GM23338 (cell line): Measurements from ENCODE around the gene GFPT2. TPM values are rescaled to one million over a fixed set of nuclear protein-coding genes. Genes with fewer than 3 reads are reported as not detected.

Experiments
- ATAC-seq: fragments of 200-7000 bp; cut with Tn5 transposase; 3 replicates; pipeline ENCODE4 v1.9.1; 2020
- DNase-seq: peaks from one replicate; pipeline ENCODE4 v3.0.0-alpha.2; 2015; ENCODE audit warnings: low spot score
- H2AFZ ChIP-seq: fragments of 200-600 bp; sonication (generic); 2 replicates; pipeline ENCODE4 v1.8.0; 2016; ENCODE audit warnings: antibody characterized with exemption, mild to moderate bottlenecking, moderate library complexity
- H3F3A ChIP-seq: fragments of 200-600 bp; sonication (generic); replicated peaks from 2 replicates; pipeline ENCODE4 v1.8.0; 2017; ENCODE audit warnings: antibody characterized with exemption, mixed run types, low read depth
- H3K27ac ChIP-seq: fragments of 200-600 bp; sonication (generic); 2 replicates; pipeline ENCODE4 v1.6.1; 2016; ENCODE audit warnings: low read depth
- H3K27me3 ChIP-seq: fragments of 200-600 bp; sonication (generic); 2 replicates; pipeline ENCODE4 v1.8.0; 2016; ENCODE audit warnings: mild to moderate bottlenecking, mixed run types, moderate library complexity; ENCODE audit not compliant: insufficient read depth
- H3K36me3 ChIP-seq: fragments of 200-600 bp; sonication (generic); 2 replicates; pipeline ENCODE4 v1.8.0; 2016; ENCODE audit warnings: mild to moderate bottlenecking; ENCODE audit not compliant: insufficient read depth
- H3K4me1 ChIP-seq: fragments of 200-600 bp; sonication (generic); 2 replicates; pipeline ENCODE4 v1.8.0; 2016; ENCODE audit warnings: mild to moderate bottlenecking, moderate library complexity; ENCODE audit not compliant: insufficient read depth
- H3K4me2 ChIP-seq: fragments of 200-600 bp; sonication (generic); 2 replicates; pipeline ENCODE4 v1.7.1; 2017; ENCODE audit warnings: mixed run types
- H3K4me3 ChIP-seq: fragments of 200-600 bp; sonication (generic); 2 replicates; pipeline ENCODE4 v1.6.1; 2016; ENCODE audit warnings: mixed run types
- H3K79me2 ChIP-seq: fragments of 200-600 bp; sonication (generic); replicated peaks from 2 replicates; pipeline ENCODE4 v1.8.0; 2017; ENCODE audit warnings: mild to moderate bottlenecking; ENCODE audit not compliant: insufficient read depth
- H3K9me2 ChIP-seq: fragments of 200-600 bp; sonication (generic); 2 replicates; pipeline ENCODE4 v1.8.0; 2017; ENCODE audit not compliant: insufficient read depth
- H4K20me1 ChIP-seq: fragments of 200-600 bp; sonication (generic); replicated peaks from 2 replicates; pipeline ENCODE4 v1.8.0; 2017; ENCODE audit warnings: mild to moderate bottlenecking; ENCODE audit not compliant: insufficient read depth
- H3K27ac Mint-ChIP-seq: 2 replicates; pipeline ENCODE4 v1.8.0; 2020; ENCODE audit warnings: inconsistent platforms, mild to moderate bottlenecking, moderate library complexity, mixed read lengths
- H3K27me3 Mint-ChIP-seq: 3 replicates; pipeline ENCODE4 v1.8.0; 2022; ENCODE audit warnings: low read depth, mild to moderate bottlenecking, moderate library complexity, mixed read lengths, inconsistent platforms; ENCODE audit not compliant: insufficient read depth, poor library complexity
- H3K36me3 Mint-ChIP-seq: 3 replicates; pipeline ENCODE4 v1.8.0; 2021; ENCODE audit warnings: low read depth, mild to moderate bottlenecking, inconsistent platforms, moderate library complexity, mixed read lengths
- H3K4me1 Mint-ChIP-seq: 3 replicates; pipeline ENCODE4 v1.8.0; 2020; ENCODE audit warnings: mild to moderate bottlenecking, inconsistent platforms, mixed read lengths
- H3K4me3 Mint-ChIP-seq: 3 replicates; pipeline ENCODE4 v1.8.0; 2021; ENCODE audit warnings: moderate library complexity, mild to moderate bottlenecking, inconsistent platforms, mixed read lengths
- H3K9me3 Mint-ChIP-seq: 3 replicates; pipeline ENCODE4 v1.8.0; 2020; ENCODE audit warnings: moderate library complexity, mild to moderate bottlenecking, inconsistent platforms, mixed read lengths
- CREB1 ChIP-seq: fragments of 250-450 bp; sonication (Bioruptor Pico); IDR thresholded peaks from 2 replicates; pipeline ENCODE4 v1.5.0; 2020; ENCODE audit warnings: low read depth, mild to moderate bottlenecking, moderate library complexity
- CTCF ChIP-seq, 2 experiments: fragments of 200-600 bp in 1 of 2; sonication (generic) in 1 of 2; conservative IDR thresholded peaks; 2 replicates each; pipeline versions ENCODE4 v1.5.1 to v1.6.1; 2016 to 2017; ENCODE audit warnings: antibody characterized with exemption in 2 of 2, low read depth in 2 of 2, mild to moderate bottlenecking in 2 of 2, moderate library complexity in 1 of 2
- EZH2phosphoT487 ChIP-seq: fragments of 200-600 bp; sonication (generic); IDR thresholded peaks from one replicate; pipeline ENCODE4 v1.8.1; 2018; ENCODE audit warnings: antibody characterized with exemption; ENCODE audit not compliant: unreplicated experiment
- POLR2AphosphoS5 ChIP-seq: IDR thresholded peaks from 2 replicates; pipeline ENCODE4 v1.6.1; 2016; ENCODE audit warnings: antibody characterized with exemption, low read depth
- REST ChIP-seq: IDR thresholded peaks from one replicate; pipeline ENCODE4 v1.6.1; 2018; ENCODE audit warnings: antibody characterized with exemption; ENCODE audit not compliant: unreplicated experiment
- ZNF331 ChIP-seq: fragments of 250-450 bp; sonication (Bioruptor Pico); IDR thresholded peaks from 2 replicates; pipeline ENCODE4 v1.5.0; 2020; ENCODE audit warnings: low read depth, mild to moderate bottlenecking, moderate library complexity
- polyA plus RNA-seq: library from polyadenylated mRNA; unstranded; fragments of >200 nt; fragmentation: Nextera tagmentation; extraction: Ambion mirVana; gene quantifications from 2 replicates; pipeline ENCODE4 v1.2.1, GENCODE V29; 2016
- total RNA-seq: library from RNA; depleted of rRNA; stranded (reverse); fragments of >200 nt; shearing (Covaris generic); gene quantifications from 2 replicates; pipeline ENCODE4 v1.2.3, GENCODE V29; 2014

Gene GFPT2
- total and polyA plus RNA-seq, 2 experiments from 2014 or later: 82.6 to 120 TPM

DNA sequence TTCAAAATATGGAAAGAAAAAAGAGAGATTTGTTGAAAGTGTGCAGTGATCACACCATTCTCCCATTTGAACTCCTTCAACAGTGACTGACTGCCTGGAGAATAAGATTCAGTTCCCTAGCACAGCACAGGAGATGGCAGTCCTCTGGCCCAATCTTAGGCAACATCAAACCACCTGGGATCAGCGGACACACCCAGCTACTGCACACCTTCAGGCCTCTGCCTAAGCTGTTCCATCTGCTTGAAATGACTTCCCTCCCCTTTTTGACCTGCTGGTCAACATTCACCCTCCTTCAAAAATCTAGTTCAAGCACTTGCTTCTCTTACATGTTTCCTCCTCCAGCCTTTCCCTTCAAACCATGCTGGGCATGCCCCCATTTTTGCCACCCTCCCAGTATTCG lies 65.7 kb downstream of the GFPT2 start (continued):
- no peak for TF ChIP-seq EZH2phosphoT487
- no peak for TF ChIP-seq POLR2AphosphoS5
- TF ChIP-seq REST: no peak

- Mint-ChIP-seq H3K9me3 (no peaks in the 10 kb centered on the region), H3K27me3 (peaks cover 4% of the 10 kb centered on the region)
These were observed 69.0 kb downstream of the GFPT2 start for GRCh38 chr5:180284149-180284548.

More at GRCh38 chr5:180284149-180284548, 69.0 kb downstream of the GFPT2 start:
- Histone ChIP-seq H3K27ac (no peak overlapping the region), H3K4me2 (no peak overlapping the region), H3K4me1 (peaks cover 16% of the 10 kb centered on the region), H3K4me3 (no peak overlapping the region), H3K79me2 (peaks cover 79% of the 10 kb centered on the region), H2AFZ (no peak overlapping the region), H3F3A (no peaks in the 10 kb centered on the region), H3K9me2 (no peaks in the 10 kb centered on the region), H3K36me3 (peaks cover 7% of the 10 kb centered on the region; the same call in 1 of the 2 replicates), H3K27me3 (no peaks in the 10 kb centered on the region), H4K20me1 (peaks cover 14% of the 10 kb centered on the region)
- H3K4me1 Mint-ChIP-seq: peaks cover 29% of the 10 kb centered on the region
- ATAC-seq (peak; percentile 94), DNase-seq (peak; percentile 53)
- TF ChIP-seq CTCF (conservative IDR thresholded peaks at IDR 0.05; ENCODE audit: low read depth in 2 of 2): peak in 1 of 2 experiments; percentile 54; a peak in 2 of 4 replicates
- no peak for TF ChIP-seq CREB1 (CRISPR knock-in tag)
- no peak for TF ChIP-seq ZNF331 (CRISPR knock-in tag)
- no peak overlapping the region for H3K27ac Mint-ChIP-seq
- H3K4me3 Mint-ChIP-seq: no peak overlapping the region
- H3K36me3 Mint-ChIP-seq: peaks cover 43% of the 10 kb centered on the region
